Glomerular visceral epithelial cell (primary cell): ENCODE data around the gene EIF5AL1.
"Not testable (repeated sequence)": the region's sequence is repeated elsewhere in the genome, so short reads cannot be mapped to it uniquely, and the experiment has no call there.

Experiments
- DNase-seq: peaks from one replicate; pipeline ENCODE4 v3.0.0-alpha.2; 2016; ENCODE audit errors: extremely low spot score

EIF5AL1 gene

GRCh38 chr10:79509306-79509933, 2.9 kb upstream of the EIF5AL1 start:
- DNase-seq, result not testable (repeated sequence)

GRCh38 chr10:79509934-79510508, 2.3 kb upstream of the EIF5AL1 start:
- not testable (repeated sequence) for DNase-seq

- DNase-seq, result not testable (repeated sequence)
Observed at GRCh38 chr10:79516532-79517205, 4.3 kb downstream of the EIF5AL1 start.

GRCh38 chr10:79517567-79517966, 5.2 kb downstream of the EIF5AL1 start:
- DNase-seq, result not testable (repeated sequence)

- DNase-seq, result not testable (repeated sequence)
Observed at GRCh38 chr10:79521751-79522150, 9.4 kb downstream of the EIF5AL1 start.

- not testable (repeated sequence) for DNase-seq
Observed at GRCh38 chr10:79522464-79522863, 10.1 kb downstream of the EIF5AL1 start.

GRCh38 chr10:79523157-79523853, 11.0 kb downstream of the EIF5AL1 start:
- not testable (repeated sequence) for DNase-seq

- not testable (repeated sequence) for DNase-seq
Observed at GRCh38 chr10:79525049-79525710, 12.8 kb downstream of the EIF5AL1 start.

- DNase-seq, result not testable (repeated sequence)
Observed at GRCh38 chr10:79528261-79528660, 15.9 kb downstream of the EIF5AL1 start.

- DNase-seq, result not testable (repeated sequence)
Observed at GRCh38 chr10:79533142-79533902, 21.0 kb downstream of the EIF5AL1 start.

- DNase-seq, result not testable (repeated sequence)
Observed at GRCh38 chr10:79533903-79534175, 21.5 kb downstream of the EIF5AL1 start.

GRCh38 chr10:79538311-79538710, 26.0 kb downstream of the EIF5AL1 start:
- DNase-seq, result not testable (repeated sequence)

- not testable (repeated sequence) for DNase-seq
Observed at GRCh38 chr10:79540930-79541329, 28.6 kb downstream of the EIF5AL1 start.

- no peak for DNase-seq
Observed at GRCh38 chr10:79542626-79543025, 30.3 kb downstream of the EIF5AL1 start.

GRCh38 chr10:79544408-79544807, 32.1 kb downstream of the EIF5AL1 start:
- DNase-seq, result not testable (repeated sequence)

GRCh38 chr10:79544926-79545659, 32.8 kb downstream of the EIF5AL1 start:
- DNase-seq, result not testable (repeated sequence)

GRCh38 chr10:79547128-79547527, 34.8 kb downstream of the EIF5AL1 start:
- DNase-seq, result not testable (repeated sequence)

GRCh38 chr10:79547973-79548372, 35.6 kb downstream of the EIF5AL1 start:
- no peak for DNase-seq

- no peak for DNase-seq
Observed at GRCh38 chr10:79552143-79552542, 39.8 kb downstream of the EIF5AL1 start.
